Mucosa of rectum (tissue), 2 donors: Measurements from ENCODE around the gene NUBP2.

ENCODE experiments used
- H3K27ac ChIP-seq, 2 donors: one replicate each; pipeline ENCODE4 v1.7.0; 2013; ENCODE audit warnings: inconsistent platforms in 2 of 2, low read depth in 2 of 2, low read length in 2 of 2
- H3K27me3 ChIP-seq, 2 donors: one replicate each; pipeline ENCODE4 v1.7.0; 2013; ENCODE audit warnings: low read length in 2 of 2; ENCODE audit not compliant: control insufficient read depth in 2 of 2, insufficient read depth in 2 of 2
- H3K36me3 ChIP-seq, 2 donors: one replicate each; pipeline ENCODE4 v1.7.0; 2013; ENCODE audit warnings: low read length in 2 of 2; ENCODE audit not compliant: control insufficient read depth in 2 of 2, insufficient read depth in 2 of 2
- H3K4me1 ChIP-seq, 2 donors: one replicate each; pipeline ENCODE4 v1.7.0; 2013; ENCODE audit warnings: low read length in 2 of 2, mild to moderate bottlenecking in 1 of 2; ENCODE audit not compliant: control insufficient read depth in 2 of 2, insufficient read depth in 2 of 2
- H3K4me3 ChIP-seq, 2 donors: one replicate each; pipeline ENCODE4 v1.7.0; 2013; ENCODE audit warnings: low read length in 2 of 2
- H3K9ac ChIP-seq, 2 donors: one replicate each; pipeline ENCODE4 v1.7.0; 2013; ENCODE audit warnings: low read length in 2 of 2, low read depth in 1 of 2, mild to moderate bottlenecking in 1 of 2
- H3K9me3 ChIP-seq, 2 donors: one replicate each; pipeline ENCODE4 v1.7.0; 2013; ENCODE audit warnings: low read length in 2 of 2; ENCODE audit not compliant: control insufficient read depth in 2 of 2
- donor health status: healthy.
- donor health status: Normal muscosa, but diverticular disease.

Gene NUBP2

DNA sequence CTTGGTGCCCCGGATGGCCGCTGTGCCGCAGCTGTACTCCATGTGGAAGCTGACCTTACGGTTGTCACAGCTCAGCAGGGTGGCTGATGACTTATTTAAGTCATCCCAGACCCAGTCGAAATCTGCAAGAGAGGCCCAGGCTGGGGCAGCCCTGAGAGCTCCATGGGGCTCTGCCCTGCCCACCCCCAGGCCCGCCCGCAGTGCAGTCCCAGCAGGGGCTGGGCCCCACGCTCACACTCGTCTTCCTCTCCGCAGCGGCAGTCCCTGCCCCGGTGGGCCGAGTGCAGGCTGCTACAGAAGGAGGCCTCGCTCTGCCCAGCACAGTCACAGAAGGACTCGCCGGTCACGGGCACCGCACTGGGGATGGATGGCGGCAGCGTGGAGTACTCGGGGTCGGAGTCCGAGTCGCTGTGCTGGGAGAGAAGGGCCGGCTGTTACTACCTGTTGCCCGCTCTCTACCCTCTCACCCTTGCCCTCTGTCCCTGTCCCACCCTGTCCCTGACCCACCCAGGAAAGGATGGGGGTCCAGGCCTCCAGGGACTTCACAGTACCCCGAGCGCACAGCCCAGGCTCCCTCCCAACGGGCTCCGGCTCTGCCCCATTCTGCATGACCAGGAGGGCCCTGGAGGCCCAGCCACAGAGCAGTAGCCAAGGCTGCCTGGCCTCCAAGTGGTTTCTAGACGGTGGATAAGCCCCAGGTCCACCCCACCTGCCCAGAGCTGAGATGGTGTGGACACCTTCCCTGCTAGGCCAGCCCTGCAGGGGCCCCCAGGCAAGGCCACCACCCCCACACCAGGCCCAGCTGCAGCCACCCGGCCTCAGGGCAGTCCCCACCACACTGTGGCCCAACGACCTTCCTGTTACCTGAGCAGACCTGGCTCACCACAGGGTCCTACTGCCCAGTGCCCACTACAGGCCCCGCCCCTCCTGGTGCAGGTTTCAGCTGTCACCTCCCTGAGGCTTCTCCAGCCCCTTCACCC is 4.3 kb upstream of the NUBP2 start:
- H3K9ac ChIP-seq = no peak overlapping the region
- peaks cover 23 to 36% of the 10 kb centered on the region in 2 donors for H3K36me3 ChIP-seq
- H3K27me3 ChIP-seq = no peaks in the 10 kb centered on the region
- H3K4me1 ChIP-seq = peaks cover 22 to 24% of the 10 kb centered on the region in 2 donors
- H3K27ac ChIP-seq = no peak overlapping the region
- no peak overlapping the region for H3K4me3 ChIP-seq
- no peaks in the 10 kb centered on the region for H3K9me3 ChIP-seq

DNA sequence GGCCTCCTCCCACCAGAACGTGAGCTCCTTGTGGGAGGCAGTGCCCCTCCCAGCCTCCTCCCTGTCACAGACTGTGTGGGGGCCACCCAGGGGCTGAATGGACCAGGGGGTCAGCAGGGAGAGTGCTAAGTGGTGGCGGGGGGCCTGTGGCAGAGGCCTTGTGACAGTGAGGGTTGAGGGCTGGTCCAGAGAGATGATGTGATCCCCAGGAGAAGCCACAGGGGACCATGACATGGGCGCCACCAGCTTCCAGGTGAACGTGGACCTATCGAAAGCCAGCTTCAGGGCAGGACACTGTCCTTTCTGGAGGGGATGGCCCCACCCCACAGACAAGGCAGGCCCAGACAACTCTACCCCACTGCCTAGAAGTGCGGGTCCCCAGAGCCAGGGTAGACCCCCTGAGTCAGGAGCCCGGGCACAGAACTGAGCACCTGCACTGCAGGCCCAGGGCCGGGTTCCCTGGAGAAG is 3.5 kb upstream of the NUBP2 start:
- Histone ChIP-seq H3K27me3 (no peaks in the 10 kb centered on the region), H3K36me3 (peaks cover 23 to 36% of the 10 kb centered on the region in 2 donors), H3K27ac (no peak overlapping the region), H3K9ac (no peak overlapping the region), H3K9me3 (no peaks in the 10 kb centered on the region), H3K4me1 (peaks cover 20 to 22% of the 10 kb centered on the region in 2 donors), H3K4me3 (no peak overlapping the region)

DNA sequence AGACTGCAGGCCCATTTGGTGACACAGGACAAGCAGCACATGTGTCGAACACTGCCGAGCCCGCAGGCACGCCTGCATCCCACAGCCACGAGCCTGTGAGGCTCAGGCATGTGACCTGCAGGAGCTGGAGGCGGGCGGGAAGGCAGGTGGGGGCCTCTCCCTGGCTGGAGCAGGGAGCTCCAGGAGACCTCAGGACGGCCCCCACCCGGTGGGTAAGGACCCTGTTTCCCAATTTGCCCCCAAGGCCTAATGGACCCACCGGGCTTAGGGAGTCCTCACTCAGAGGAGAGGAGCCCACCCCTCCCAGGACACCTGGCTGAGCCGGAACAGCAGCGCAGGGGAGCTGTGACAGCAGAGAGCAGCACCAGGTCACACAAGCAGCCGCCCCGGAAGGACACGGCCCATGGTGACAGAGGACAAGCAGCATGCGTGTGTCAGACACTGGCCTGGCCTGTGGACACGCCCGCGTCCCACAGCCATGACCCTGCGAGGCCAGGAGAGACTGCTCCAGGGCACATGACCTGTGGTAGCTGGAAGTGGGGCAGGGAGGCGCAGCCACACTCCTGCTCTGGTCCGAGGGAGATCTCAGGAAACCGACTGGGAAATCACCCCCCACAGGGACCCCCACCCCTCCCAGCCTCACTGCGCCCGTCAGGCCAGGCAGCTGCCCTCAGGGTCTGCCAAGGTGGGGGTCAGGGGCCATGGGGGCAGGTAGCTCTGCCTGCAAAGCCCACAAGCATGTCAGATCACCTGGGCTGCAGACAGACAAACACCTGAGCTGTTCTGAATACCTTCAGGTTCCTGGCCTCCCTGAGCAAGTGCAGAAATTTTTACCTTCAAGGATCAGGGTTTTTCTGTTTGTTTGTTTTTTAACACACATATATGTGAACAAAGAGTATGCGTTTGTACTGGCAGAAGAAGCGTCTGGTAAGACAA is 2.8 kb upstream of the NUBP2 start:
- Histone ChIP-seq H3K9ac (no peak overlapping the region), H3K9me3 (no peaks in the 10 kb centered on the region), H3K36me3 (peaks cover 23 to 36% of the 10 kb centered on the region in 2 donors), H3K4me1 (peaks cover 15 to 17% of the 10 kb centered on the region in 2 donors), H3K27me3 (no peaks in the 10 kb centered on the region), H3K4me3 (no peak overlapping the region), H3K27ac (no peak overlapping the region)

DNA sequence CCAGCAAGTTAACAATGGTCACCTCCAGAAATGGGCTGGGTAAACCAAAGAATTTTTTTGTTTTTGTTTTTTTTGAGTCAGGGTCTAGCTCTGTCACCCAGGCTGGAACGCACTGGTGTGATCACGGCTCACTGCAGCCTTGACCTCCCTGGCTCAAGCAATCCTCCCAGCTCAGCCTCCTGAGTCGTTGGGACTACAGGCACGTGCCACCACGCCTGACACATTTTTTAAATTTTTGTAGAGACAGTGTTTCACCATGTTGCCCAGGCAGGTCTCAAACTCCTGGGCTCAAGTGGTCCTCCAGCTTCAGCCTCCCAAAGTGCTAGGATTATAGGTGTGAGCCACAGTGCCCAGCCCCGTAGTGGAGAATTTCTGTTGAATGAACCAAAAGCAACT is 2.1 kb upstream of the NUBP2 start:
- no peaks in the 10 kb centered on the region for H3K27me3 ChIP-seq
- peaks cover 15 to 17% of the 10 kb centered on the region in 2 donors for H3K4me1 ChIP-seq
- peak overlapping the region; percentile 79 for H3K4me3 ChIP-seq
- H3K9ac ChIP-seq = no peak overlapping the region
- H3K27ac ChIP-seq = no peak overlapping the region
- peaks cover 23 to 30% of the 10 kb centered on the region in 2 donors for H3K36me3 ChIP-seq
- H3K9me3 ChIP-seq = no peaks in the 10 kb centered on the region

DNA sequence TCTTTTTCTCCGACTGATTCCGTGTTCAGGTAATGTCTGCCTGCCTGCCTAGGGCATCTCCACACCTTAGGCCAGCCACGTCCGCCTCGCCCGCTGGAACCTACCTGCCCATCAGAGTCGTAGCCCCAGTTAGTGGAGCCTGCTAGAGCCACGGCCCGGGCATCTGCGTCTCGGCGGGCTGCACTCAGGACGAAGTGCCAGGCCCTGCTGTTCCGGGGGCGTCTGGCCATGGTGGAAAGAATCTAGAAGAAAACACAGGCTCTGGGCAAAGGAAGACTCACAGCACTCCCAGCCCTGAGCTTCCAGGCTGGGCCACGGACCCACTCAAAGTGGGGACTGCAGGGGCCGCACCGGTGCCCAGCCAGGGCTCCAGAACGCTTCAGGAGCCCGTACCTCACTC is 1.5 kb upstream of the NUBP2 start:
- peaks cover 15 to 17% of the 10 kb centered on the region in 2 donors for H3K4me1 ChIP-seq
- peaks cover 21 to 25% of the 10 kb centered on the region in 2 donors for H3K36me3 ChIP-seq
- no peaks in the 10 kb centered on the region for H3K27me3 ChIP-seq
- no peaks in the 10 kb centered on the region for H3K9me3 ChIP-seq
- H3K27ac ChIP-seq = peak overlapping the region; percentile 80 to 86
- H3K9ac ChIP-seq = peak overlapping the region; percentile 56 to 78
- H3K4me3 ChIP-seq = peak overlapping the region; percentile 79

DNA sequence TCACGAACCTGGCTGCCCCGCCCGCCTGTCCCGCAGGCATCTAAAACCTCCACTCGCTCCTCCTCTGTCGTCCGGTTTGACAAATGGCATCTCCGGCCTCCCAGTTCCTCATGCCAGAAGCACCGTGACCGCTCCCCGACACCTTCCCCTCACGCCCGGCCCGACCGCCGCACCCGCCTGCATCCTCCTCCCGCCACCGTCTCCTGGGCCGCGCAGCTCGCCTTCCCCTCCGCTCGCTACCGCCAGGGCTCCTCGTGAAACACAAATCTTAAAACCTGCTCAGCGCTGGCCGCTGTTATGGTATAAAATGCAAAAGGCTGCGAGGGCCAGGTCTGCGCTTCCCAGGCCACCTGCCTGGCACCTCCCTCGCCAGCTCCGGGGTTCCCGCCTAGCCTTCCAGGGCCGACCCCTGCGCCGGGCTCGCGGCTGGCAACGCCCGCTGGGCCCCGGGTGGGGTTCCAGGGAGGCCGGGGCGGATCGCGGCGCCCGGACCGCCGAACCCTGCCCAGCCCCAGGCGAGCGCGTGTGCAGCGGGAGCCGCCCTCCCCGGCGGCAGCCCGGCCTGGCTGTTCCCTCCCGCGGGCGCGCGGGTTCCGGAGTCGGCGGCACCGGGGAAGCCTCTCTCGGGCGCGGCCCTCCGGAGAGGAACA is 877 bp upstream of the NUBP2 start:
- Histone ChIP-seq H3K9ac (peak overlapping the region; percentile 56 to 78), H3K36me3 (peaks cover 16 to 24% of the 10 kb centered on the region in 2 donors), H3K9me3 (no peaks in the 10 kb centered on the region), H3K27me3 (no peaks in the 10 kb centered on the region), H3K4me3 (peak overlapping the region; percentile 79), H3K4me1 (peaks cover 15 to 17% of the 10 kb centered on the region in 2 donors), H3K27ac (peak overlapping the region; percentile 80 to 86)

DNA sequence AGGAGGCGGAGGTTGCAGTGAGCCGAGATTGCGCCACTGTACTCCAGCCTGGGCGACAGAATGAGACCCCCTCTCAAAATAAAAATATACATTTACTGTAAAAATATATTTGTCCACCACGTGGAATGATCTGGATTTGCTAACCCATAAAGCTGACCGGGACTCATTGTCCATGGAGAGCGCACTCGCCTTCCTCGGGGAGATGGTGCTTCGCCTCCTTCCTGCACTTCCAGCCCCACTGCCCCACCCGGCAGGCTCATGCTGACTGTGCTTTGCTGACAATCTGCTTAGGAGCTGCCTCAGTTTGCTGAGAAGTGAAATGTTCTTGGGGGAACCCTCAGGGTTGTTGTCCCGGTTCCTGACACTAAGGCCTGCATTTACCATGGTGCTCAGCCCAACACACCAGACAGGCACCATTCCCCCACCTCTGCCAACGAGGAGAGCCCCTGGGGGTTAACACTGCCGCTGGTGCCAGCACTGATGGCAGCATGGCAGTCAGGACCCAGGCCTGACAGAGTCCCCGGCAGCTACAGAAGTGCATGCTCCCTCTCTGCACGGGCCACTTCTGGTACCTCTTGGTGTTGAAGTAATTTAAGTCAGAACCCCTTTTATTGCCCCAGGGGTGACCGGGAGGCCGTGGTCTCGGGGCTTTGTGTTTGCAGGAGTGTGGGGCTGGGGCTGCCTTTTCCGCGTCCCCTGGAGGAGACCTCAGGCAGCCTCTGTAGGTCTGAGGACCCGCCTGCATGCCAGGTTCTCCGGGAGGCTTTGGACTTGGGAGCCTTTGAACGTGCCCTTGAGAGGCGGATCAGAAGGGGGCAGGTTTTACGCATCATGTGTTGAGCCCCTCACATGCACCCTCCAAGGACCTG is 2.5 kb downstream of the NUBP2 start:
- H3K4me1 ChIP-seq = peaks cover 15 to 17% of the 10 kb centered on the region in 2 donors
- H3K27ac ChIP-seq = no peak overlapping the region
- H3K9me3 ChIP-seq = no peaks in the 10 kb centered on the region
- H3K36me3 ChIP-seq = peaks cover 4 to 20% of the 10 kb centered on the region in 2 donors
- H3K4me3 ChIP-seq = no peak overlapping the region
- H3K9ac ChIP-seq = no peak overlapping the region
- H3K27me3 ChIP-seq = no peaks in the 10 kb centered on the region

DNA sequence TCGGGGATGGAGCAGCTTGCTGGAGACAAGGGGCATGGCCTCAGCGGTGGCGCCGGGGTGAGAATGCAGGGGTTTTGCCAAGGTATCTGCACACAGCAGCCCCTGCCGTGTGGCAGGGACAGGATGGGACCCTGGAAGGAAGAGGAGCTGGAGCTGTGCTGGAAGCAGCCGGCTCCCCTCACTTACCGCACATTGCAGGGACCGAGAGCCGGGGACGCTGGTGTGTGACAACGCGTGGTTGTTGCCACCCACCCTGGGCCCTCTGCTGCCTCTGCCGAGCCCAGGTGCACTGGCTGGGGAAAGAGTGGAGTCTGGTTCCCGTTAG is 3.0 kb downstream of the NUBP2 start:
- H3K36me3 ChIP-seq = peaks cover 4 to 19% of the 10 kb centered on the region in 2 donors

More for the DNA sequence above, 3.0 kb downstream of the NUBP2 start:
- Histone ChIP-seq H3K9ac (no peak overlapping the region), H3K4me1 (peaks cover 15% of the 10 kb centered on the region in 2 donors), H3K27me3 (no peaks in the 10 kb centered on the region), H3K9me3 (no peaks in the 10 kb centered on the region), H3K27ac (no peak overlapping the region), H3K4me3 (no peak overlapping the region)
